Measurements from ENCODE around the gene PIN4.

DNA sequence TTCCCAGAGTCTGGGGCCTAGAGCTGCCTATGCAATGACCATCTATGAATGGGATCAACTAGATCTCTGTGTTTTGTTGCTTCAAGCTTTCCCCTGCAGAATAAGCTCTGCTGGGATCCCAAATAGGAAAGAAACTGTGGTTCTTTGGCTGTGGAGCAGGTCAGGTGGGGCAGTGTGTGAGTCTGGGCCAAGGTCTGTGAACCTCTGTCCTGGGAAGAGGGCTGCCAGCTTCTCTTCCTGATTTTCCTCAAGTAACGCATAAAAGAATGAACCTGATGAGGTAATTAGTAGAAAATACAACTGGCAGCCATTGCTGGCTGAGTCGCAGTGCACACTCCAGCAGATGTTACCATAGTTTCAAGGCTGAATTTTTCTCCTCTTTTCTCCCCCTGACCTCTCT, 4.6 kb upstream of the PIN4 start:
- TF ChIP-seq, protein P1, sequence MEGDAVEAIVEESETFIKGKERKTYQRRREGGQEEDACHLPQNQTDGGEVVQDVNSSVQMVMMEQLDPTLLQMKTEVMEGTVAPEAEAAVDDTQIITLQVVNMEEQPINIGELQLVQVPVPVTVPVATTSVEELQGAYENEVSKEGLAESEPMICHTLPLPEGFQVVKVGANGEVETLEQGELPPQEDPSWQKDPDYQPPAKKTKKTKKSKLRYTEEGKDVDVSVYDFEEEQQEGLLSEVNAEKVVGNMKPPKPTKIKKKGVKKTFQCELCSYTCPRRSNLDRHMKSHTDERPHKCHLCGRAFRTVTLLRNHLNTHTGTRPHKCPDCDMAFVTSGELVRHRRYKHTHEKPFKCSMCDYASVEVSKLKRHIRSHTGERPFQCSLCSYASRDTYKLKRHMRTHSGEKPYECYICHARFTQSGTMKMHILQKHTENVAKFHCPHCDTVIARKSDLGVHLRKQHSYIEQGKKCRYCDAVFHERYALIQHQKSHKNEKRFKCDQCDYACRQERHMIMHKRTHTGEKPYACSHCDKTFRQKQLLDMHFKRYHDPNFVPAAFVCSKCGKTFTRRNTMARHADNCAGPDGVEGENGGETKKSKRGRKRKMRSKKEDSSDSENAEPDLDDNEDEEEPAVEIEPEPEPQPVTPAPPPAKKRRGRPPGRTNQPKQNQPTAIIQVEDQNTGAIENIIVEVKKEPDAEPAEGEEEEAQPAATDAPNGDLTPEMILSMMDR (IDR thresholded peaks at IDR 0.05) = no peak
- no peak for TF ChIP-seq POLR2A (IDR thresholded peaks at IDR 0.05)

Data from lower leg skin (tissue), 3 donors.